GM21619 (cell line): ENCODE measurements around the gene ITPRIP.
A peak's percentile ranks its signal among the peaks of the same experiment; 100 is the strongest.

Experiments used
- ATAC-seq: cut with Tn5 transposase; IDR thresholded peaks from one replicate; pipeline ENCODE4 v1.9.1; 2021; ENCODE audit not compliant: unreplicated experiment

ITPRIP gene

GRCh38 chr10:104340641-104341040, 2.4 kb upstream of the ITPRIP start:
- no peak for ATAC-seq

DNA sequence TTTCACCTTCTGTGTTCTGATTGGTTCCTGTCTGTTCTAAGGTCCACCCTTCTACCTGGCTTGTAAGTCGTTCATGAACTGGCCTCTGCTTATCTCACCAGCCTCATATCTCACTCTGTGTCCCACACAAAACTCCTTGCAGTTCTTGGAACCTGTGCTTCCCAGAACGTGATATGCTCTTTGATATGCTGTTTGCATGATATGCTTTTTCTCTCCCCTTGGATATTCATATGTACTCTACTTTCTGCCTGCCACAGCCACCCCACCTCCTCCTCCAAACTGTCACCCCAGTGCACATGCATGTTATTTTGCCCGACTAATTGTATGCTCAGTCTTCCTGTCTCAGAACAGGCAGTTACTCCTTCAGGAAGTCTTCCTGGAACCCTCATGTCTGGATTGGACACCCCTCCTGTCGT, 1.9 kb upstream of the ITPRIP start:
- no peak for ATAC-seq

GRCh38 chr10:104339469-104340110, 1.3 kb upstream of the ITPRIP start:
- ATAC-seq: no peak

- ATAC-seq: peak; percentile 39
These were observed 712 bp downstream of the ITPRIP start for GRCh38 chr10:104337521-104337984.

- peak; percentile 15 for ATAC-seq
These were observed 1.3 kb downstream of the ITPRIP start for GRCh38 chr10:104336821-104337467.

DNA sequence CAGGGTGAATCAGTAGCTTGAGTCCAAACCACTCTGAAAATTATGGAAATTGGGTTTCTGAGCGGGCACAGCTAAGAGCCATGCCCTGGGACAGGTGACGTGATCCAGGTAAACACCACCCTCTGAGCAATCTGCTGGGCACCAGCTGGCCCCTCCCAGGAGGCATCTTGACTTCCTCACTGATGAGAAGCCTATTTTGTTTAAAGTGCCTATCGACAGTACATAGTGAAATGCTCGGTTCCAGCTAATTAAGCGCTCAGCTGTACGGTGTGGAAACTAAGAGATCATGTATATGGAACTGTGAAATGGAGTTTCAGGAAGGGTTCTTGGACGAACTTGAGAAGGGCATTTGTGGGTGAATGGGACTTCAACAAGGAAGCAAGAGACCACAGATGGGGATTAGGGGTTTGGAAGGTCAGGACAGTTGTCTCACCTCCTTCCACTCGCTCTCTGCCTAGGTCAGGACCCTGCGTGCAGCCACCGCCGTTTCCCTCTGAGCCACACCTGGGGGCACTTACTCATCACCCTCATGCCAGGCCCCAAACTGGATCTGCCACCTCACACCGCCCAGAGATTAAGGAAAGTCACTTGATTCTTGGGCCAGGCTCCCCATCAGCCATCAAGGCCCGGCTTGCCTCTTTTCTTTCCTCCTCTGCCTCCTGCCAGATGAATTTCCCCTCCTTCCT, 3.2 kb downstream of the ITPRIP start:
- no peak for ATAC-seq

DNA sequence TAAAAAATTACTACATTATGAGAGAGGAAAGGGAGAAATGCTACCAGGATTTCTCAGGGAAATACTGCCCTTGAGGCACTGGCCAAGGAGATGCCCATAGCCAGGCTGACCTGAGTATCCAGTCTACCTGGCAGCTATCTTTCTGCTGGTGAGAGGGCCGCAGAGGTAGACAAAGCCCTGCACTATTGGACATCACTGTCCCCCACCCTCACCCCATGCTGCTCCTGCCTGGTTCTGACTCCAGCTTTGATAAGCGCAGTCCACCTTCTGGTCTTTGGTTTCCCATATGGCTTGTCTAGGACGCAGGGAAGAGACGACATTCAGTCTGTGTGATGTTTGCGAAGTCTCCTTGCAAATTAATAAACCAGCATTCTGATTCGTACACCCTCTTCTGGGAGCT, 3.7 kb downstream of the ITPRIP start:
- ATAC-seq: no peak

DNA sequence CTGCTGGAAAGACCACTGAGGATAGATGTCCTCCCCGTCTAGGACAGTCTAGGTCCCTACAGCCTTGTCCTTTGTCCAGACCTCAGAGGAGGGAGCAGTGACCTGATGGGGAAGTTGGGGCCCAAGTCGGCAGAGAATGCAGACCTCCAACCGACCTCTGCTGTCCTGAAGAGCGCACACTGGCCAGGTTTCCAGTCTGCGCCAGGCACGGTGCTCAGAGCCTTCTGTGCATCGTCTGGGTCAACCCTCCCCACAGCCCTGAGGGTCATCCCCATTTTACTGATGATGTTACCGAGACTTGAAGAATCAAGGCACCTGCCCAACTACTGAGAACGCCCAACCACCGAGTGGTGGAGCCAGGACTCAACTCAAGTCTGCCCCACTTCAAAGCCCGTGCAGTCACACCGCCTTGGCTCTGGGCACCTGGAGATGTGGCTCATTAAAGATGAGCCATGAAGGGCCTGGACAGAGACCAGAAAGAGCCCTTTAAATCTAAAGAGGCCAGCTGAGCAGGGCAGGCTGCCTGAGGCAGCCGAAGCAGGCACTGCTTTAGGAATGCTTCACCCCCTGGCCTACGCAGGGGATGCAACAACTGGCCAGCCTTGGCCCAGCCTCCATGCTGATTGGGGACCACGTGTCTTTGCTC, 4.4 kb downstream of the ITPRIP start:
- no peak for ATAC-seq

GRCh38 chr10:104333032-104333727, 5.1 kb downstream of the ITPRIP start:
- ATAC-seq: no peak

- ATAC-seq: no peak
These were observed 5.8 kb downstream of the ITPRIP start for GRCh38 chr10:104332243-104333031.

- ATAC-seq: no peak
These were observed 6.9 kb downstream of the ITPRIP start for GRCh38 chr10:104331208-104331838.

GRCh38 chr10:104330168-104331110, 7.8 kb downstream of the ITPRIP start:
- ATAC-seq: no peak

DNA sequence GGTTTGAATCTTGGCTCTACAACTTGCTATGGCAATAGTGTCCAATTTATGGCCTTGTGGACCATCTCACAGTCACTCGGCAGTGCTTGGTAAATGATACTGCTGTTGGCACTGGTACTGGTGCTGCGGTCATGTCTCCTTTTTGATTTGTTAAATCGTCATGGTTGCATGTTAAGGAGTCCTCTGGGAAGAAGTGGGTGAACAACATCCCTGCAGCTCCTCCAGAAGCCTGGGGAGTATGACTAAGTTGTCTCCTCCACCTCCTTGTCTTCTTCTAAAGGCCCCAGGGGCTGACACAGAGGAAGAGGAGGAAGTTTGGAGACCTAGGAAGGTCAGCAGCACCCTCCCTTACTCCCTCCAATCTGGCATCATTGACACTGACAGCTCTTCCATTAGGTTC, 8.5 kb downstream of the ITPRIP start:
- ATAC-seq: no peak

- ATAC-seq: peak; percentile 37
These were observed 9.2 kb downstream of the ITPRIP start for GRCh38 chr10:104328896-104329710.

- no peak for ATAC-seq
These were observed 9.7 kb downstream of the ITPRIP start for GRCh38 chr10:104328646-104328895.

DNA sequence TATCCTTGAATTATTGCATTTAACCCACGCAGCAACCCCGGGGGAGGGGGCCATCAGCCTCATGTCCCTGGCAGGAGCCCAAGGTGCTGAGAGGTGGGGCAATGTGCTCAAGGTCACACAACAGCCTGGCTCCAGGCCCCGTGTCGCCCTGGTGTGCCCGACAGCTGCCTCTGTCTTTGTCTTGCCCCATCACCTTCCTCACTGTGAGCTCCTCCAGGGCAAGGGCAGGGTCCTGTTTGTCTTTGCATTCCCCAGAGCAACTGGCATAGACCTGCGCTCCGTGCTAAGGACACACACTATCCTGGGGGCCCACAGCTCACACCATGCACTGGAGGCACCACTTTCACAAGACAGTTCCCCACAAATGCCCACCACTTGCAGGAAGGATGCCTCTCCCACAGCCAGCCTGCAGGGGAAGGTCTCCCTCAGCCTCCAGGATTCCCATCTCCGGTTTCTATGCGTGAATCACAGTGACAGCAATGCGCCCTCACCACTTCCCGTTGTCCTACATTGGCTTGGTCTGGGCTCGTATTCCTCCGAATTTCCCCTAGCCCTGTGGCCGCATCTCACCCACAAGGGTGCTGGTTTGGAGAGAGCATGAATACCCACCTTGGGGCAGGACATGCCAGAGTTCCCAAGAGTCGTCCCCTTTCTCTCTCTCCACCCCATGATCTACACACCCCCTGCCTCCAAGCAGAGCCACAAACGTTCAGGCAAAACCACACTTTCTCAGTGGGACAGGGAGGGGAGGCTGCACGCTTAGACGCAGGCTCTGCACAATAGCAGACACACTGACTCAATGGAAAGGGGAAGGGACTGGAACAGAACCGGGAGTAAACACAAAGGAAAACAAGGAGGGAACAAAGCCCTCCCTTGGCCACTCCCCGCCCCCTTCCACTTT, 10.3 kb downstream of the ITPRIP start:
- ATAC-seq: no peak

DNA sequence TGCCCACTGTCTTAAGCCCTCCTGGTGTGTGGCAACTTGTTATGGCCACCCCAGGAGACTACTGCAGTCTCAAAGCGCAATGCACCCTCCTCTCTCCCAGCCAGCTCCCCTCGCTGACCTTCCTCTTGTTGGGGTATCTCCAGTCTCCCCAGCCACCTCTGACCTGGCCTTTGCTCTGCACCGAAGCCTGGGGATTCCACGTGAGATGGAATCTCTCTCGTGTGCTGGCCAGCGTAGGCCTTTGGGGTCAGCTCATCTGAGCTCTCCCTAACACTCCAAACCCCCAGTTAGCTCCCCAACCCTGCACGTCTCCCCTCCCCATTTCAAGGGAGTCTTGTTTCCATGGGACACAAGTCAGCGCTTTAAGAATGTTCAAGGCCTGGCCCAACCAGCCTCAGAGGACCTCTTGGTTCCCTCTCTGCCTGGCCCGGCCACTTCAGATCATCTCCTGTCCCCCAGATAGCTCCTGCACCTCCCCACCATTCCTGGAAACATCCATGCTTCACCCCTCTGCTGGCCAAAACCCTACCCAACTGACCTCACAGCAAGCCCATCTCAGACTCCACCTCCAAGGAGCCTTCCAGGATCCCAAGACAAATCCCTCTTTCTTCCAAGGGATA, 11.2 kb downstream of the ITPRIP start:
- ATAC-seq: no peak
